Fibroblast of lung (primary cell): Measurements from ENCODE around the gene DNAJC11.

Source experiments
- EZH2 ChIP-seq: IDR thresholded peaks from 2 replicates; pipeline ENCODE4 v1.5.1; 2012; ENCODE audit warnings: low read length, control low read depth, mild to moderate bottlenecking; ENCODE audit errors: missing control alignments
- TF ChIP-seq, protein P1 (sequence below), 2 donors: IDR thresholded peaks in 1 of 2; conservative IDR thresholded peaks in 1 of 2; 1 replicate in 1 of 2; 2 replicates in 1 of 2; pipeline ENCODE4 v1.5.1; 2011 to 2012; ENCODE audit warnings: low read length in 2 of 2, control low read depth in 1 of 2, inconsistent platforms in 1 of 2, low read depth in 1 of 2, mild to moderate bottlenecking in 1 of 2

GRCh38 chr1:6627031-6627430 is 74.6 kb downstream of the DNAJC11 start:
- TF ChIP-seq, protein P1, sequence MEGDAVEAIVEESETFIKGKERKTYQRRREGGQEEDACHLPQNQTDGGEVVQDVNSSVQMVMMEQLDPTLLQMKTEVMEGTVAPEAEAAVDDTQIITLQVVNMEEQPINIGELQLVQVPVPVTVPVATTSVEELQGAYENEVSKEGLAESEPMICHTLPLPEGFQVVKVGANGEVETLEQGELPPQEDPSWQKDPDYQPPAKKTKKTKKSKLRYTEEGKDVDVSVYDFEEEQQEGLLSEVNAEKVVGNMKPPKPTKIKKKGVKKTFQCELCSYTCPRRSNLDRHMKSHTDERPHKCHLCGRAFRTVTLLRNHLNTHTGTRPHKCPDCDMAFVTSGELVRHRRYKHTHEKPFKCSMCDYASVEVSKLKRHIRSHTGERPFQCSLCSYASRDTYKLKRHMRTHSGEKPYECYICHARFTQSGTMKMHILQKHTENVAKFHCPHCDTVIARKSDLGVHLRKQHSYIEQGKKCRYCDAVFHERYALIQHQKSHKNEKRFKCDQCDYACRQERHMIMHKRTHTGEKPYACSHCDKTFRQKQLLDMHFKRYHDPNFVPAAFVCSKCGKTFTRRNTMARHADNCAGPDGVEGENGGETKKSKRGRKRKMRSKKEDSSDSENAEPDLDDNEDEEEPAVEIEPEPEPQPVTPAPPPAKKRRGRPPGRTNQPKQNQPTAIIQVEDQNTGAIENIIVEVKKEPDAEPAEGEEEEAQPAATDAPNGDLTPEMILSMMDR (conservative IDR thresholded peaks at IDR 0.05 in 1 of 2, IDR thresholded peaks at IDR 0.05 in 1 of 2; ENCODE audit: low read depth in 1 of 2, low read length in 2 of 2) = no peak
- TF ChIP-seq EZH2 = no peak
